ENCODE results near the gene WDR41.

DNA sequence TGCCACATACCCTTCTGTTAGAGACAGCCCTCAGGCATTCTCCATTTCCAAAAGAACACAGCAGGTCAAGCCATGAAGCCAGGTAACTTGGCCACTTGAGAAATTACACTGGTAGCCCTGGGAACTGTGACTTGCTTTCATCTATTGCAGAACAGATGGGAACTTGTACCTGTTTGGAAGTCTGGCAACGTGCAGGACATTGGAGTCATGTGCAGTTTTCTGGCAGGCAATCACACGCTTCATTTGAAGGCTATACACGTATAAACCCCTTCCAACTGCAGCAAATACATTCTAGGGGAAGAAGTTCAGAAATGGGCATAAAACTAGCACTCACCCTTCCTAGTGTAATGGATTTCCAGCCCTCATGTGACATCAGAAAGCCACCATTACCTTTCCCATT, 54.0 kb downstream of the WDR41 start:
- TF ChIP-seq, protein P1, sequence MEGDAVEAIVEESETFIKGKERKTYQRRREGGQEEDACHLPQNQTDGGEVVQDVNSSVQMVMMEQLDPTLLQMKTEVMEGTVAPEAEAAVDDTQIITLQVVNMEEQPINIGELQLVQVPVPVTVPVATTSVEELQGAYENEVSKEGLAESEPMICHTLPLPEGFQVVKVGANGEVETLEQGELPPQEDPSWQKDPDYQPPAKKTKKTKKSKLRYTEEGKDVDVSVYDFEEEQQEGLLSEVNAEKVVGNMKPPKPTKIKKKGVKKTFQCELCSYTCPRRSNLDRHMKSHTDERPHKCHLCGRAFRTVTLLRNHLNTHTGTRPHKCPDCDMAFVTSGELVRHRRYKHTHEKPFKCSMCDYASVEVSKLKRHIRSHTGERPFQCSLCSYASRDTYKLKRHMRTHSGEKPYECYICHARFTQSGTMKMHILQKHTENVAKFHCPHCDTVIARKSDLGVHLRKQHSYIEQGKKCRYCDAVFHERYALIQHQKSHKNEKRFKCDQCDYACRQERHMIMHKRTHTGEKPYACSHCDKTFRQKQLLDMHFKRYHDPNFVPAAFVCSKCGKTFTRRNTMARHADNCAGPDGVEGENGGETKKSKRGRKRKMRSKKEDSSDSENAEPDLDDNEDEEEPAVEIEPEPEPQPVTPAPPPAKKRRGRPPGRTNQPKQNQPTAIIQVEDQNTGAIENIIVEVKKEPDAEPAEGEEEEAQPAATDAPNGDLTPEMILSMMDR (IDR thresholded peaks at IDR 0.05) = no peak
- TF ChIP-seq POLR2AphosphoS5 (IDR thresholded peaks at IDR 0.05; ENCODE audit: low read depth, low read length) = no peak
- TF ChIP-seq, protein P2, sequence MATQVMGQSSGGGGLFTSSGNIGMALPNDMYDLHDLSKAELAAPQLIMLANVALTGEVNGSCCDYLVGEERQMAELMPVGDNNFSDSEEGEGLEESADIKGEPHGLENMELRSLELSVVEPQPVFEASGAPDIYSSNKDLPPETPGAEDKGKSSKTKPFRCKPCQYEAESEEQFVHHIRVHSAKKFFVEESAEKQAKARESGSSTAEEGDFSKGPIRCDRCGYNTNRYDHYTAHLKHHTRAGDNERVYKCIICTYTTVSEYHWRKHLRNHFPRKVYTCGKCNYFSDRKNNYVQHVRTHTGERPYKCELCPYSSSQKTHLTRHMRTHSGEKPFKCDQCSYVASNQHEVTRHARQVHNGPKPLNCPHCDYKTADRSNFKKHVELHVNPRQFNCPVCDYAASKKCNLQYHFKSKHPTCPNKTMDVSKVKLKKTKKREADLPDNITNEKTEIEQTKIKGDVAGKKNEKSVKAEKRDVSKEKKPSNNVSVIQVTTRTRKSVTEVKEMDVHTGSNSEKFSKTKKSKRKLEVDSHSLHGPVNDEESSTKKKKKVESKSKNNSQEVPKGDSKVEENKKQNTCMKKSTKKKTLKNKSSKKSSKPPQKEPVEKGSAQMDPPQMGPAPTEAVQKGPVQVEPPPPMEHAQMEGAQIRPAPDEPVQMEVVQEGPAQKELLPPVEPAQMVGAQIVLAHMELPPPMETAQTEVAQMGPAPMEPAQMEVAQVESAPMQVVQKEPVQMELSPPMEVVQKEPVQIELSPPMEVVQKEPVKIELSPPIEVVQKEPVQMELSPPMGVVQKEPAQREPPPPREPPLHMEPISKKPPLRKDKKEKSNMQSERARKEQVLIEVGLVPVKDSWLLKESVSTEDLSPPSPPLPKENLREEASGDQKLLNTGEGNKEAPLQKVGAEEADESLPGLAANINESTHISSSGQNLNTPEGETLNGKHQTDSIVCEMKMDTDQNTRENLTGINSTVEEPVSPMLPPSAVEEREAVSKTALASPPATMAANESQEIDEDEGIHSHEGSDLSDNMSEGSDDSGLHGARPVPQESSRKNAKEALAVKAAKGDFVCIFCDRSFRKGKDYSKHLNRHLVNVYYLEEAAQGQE (IDR thresholded peaks at IDR 0.05; ENCODE audit: insufficient read depth in 1 of 2, low read depth in 2 of 2, low read length in 1 of 2) = no peak
